Measurements from ENCODE around the gene PAGE5. TPM values are rescaled to one million over a fixed set of nuclear protein-coding genes. Genes with fewer than 3 reads are reported as not detected.

PAGE5 gene, protein sequence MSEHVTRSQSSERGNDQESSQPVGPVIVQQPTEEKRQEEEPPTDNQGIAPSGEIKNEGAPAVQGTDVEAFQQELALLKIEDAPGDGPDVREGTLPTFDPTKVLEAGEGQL
- total RNA-seq (2014; rRNA removed): not detected in 2 replicates
- not detected for polyA plus RNA-seq (2012)

DNA sequence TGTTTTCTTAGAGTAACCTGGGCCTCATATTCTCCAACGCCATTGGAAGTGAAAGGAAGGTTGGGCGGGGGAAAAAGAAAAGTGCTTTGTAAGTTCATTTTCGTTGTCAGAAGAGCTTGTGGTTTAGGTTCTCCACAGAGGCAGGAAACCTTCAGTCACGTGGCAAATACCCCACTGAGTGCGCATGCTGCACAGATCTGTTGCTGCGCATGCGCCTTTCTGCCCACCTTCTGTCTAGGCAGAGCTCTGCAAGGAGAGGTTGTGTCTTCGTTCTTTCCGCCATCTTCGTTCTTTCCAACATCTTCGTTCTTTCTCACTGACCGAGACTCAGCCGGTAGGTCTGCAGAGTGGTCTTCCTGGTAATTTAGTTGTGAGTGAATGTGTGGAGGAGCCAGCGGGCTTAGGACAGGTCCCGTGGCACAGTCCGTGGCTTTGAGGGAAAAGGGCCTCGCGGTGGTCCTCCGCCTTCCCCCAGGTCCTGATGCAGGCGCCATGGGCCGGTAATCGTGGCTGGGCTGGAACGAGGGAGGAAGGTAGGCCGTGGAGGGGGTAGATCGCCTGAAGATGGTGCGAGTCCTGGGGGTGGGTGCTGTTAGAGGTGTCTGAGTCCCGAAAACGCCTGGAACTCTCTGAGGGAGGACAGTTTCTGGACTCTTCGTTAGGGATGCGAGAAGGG is at the start of gene PAGE5:
PAGE5 (plus strand) TSS at position 228 of the 676 bp plus-strand sequence. CDS start 1,037 bp downstream, outside the sequence.
- no peak for DNase-seq (ENCODE audit: low read depth)

DNA sequence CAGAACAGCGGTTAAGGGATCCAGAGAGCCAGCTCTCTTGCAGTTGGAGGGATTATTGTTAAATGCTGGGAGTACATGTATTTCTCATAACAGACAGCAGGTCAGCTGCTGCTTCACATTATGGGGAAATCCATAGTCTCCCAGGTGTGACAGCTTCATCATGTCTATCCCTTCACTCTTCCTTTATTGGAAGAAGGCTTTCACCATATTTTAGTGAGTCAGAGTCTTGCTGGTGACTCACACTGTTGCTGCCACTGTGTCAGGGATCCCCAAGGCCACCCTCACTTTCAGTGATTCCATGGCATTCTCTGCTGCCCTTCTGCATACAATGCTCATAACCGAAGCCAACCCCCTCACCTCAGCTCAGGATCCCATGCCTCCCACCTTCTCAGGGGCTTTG is 32.9 kb upstream of the PAGE5 start:
- DNase-seq (ENCODE audit: low read depth): no peak

DNA sequence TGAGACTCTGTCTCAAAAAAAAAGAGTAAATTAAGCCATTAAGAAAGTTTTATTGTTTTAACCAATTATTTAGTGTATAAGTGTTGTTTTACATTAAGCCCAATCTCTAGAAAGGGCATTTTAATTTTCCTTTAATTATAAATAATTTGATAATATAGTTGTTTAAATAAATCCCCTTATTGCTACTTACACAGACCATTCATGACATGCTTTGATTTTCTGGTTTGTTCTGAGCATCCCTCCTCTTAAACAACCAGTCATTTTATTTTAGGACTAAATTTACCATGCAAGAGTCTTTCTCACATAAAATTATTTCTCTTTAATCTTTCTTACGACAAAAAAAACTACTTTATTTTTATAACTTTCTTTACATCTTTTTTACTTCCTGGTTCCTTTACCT is 23.5 kb upstream of the PAGE5 start:
- DNase-seq (ENCODE audit: low read depth): no peak

DNA sequence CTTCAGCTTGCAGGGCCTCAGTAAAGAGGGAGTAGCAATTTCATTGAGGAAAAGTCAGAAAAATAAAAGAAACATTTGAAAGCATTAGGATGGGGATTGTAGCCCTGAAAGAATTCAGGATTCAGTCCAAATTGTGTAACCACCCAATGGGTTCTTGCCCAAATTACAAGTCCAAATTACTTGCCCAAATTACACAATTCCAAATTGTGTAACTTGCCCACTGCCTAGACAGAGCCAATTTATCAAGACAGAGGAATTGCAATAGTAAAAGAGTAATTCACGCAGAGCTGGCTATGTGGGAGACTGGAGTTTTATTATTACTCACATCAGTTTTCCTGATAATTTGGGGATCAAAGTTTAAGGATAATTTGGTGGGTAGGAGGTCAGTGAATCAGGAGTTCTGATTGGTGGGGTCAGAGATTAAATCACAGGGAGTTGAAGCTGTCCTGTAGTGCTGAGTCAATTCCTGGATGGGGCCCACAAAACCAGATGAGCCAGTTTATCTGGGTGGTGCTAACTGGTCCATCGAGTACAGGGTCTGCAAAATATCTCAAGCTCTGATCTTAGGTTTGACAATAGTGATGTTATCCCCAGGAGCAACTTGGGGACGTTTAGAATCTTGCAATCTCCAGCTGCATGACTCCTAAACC is 18.1 kb upstream of the PAGE5 start:
- DNase-seq (ENCODE audit: low read depth): no peak

DNA sequence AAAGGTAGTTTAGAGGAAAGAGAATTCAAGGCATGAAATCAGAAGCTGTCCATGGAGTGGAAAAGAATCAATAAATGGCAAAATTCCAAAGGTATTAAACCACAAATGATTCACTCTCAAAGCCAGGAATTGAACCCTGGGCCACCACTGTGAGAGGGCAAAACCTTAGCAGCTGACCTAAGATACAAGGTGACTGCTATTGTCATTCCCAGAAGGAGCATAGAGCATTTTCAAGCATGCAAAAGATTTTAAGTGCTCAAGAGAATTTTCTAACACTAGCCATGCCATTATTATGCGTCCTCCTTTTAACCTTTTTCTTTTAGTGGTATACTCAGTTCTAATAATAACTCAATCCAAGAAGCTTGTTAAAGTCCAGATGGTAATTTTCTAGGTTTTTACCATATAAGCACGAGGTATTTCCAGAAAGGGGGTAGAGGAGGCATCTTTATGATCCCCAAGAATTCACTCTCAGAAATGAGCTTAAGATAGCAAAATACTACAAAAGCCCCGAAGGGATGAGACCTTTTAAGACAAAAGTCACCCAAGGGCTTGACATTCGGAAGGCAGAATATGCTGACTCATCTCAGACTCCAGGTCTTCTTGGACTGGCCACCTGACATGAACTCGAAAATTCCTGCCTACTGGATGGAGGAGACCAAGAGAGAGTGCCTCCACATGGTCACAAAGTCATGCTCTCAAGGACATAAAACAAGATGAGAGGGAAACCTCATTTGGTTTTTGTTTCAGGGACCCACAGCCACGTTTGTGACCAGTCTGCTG is 13.8 kb upstream of the PAGE5 start:
- no peak for DNase-seq (ENCODE audit: low read depth)

DNA sequence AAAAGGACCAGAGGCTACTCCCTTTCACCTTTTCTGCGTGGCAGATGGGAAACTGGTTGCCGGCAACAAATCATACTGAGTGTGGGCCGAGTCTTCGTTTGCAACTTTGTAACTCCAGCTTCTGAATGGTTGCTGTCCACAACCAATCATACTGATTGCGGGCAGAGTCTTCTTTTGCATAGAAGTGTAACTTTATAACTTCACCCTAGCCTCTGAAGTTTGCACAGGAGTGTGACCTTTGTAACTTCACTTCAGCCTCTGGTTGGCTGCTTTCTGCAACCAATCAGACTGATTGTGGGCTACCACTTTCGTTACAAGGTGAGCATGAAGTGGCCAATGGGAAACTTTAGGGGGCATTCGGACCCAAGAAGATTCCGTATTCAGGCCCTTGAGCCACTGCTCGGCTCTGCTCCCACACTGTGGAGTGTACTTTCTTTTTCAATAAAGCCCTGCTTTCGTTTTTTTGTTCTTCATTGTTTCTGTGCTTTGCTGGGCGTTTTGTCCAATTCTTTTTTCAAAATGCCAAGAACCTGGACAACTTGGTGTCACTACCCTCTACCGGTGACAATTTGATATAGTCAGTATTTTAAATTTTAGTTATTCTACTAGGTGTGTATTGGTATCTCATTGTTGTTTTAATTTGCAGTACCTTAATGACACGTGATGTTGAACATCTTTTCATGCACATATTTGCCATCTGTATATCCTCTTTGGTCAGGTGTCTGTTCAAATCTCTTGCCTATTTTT is 9.0 kb upstream of the PAGE5 start:
- no peak for DNase-seq (ENCODE audit: low read depth)

DNA sequence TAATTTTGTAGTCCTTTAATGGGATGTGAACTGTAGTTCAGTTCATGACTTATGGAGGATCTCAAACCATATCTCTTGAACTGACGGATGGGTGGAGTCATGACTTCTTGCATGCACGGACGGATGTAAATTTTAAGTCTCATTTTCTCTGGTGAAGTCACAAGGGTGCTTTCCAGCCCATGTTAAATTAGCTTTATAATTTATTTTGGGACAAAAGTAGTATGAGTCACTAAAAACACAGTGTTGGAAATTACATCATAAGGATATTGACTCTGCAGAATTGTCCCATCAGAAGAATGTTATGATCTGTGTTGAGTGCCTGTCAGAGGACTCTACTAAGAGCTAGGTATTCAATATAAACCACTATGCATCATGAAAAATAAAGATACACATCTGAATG is 6.8 kb upstream of the PAGE5 start:
- DNase-seq (ENCODE audit: low read depth): no peak

DNA sequence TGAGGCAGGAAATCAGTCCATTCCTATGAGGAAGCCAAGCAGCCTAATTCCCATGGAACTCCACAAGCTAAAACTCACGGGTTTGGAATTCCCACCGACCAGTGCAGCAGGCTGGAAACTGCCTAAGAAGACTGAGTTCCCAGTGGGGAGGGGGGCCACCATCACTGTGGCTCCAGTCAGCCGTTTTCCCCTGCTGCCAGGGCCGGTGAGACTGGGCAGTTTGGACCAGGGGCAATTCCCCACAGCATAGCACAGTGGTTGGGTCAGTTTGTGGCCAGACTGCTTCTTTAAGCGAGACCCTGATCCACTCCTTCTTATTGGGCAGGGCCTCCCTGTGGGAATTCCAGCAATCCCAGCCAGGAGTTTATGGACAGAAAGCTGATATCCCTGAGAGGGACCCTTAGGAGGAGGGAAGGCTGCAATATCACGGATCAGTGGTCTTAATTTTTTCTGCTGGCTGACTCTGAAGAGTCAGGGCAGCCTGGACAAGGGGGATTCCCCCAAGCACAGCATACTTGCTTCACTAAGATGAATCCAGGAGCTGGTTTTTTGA is 20.7 kb downstream of the PAGE5 start:
- DNase-seq (ENCODE audit: low read depth): no peak

DNA sequence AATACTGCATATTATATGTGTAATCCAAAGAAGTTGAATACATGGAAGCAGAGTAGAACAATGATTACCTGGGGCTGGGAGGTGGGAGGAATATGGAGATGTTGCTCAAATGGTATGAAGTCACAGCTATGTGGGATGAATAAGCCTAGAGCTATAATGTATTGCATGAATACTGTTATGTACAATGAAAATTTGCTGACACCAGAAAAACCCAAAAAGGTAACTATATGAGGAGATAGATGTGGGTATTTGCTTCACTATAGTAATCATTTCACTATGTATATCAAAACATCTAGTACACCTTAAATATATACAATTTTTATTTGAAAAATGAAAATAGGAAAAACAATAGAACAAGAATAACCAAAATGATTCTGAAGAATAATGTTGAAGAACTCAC is 33.4 kb downstream of the PAGE5 start:
- no peak for DNase-seq (ENCODE audit: low read depth)

DNA sequence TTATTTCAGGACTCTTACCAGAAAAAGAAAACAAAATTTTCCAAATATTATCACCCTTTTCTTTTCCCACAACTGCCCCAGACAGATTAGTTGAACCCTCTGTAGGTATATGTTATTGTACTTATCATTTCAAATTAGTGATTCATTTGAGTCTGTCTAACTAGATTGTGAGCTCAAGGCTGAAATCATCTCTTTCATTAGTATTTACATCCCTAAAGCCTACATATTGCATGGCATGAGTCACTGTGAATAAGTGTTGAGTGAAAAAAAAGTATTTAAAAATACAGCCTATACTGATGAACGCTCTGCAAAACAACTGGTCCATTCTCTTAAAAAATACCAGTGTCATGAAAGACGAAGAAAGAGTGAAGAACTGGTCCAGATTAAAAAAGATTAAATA is 40.7 kb downstream of the PAGE5 start:
- DNase-seq (ENCODE audit: low read depth): no peak

DNA sequence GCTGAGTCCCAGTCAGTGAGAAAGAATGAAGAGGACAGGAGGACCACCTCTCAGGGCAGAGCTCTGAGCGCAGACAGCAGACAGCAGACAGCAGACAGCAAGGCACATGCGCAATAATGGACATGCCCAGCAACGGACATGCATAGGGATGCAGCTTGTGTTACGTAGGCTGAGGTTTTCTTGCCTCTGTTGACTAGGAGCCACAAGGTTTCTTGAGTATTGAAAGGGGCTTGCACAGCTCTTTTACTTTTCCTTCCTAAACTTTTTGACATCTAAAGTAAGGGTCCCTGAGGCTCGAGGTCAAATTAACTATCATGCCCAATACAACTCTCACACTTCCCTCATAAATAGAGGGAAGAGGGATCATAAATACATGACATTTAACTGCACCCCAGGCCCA is 44.7 kb downstream of the PAGE5 start, which contains the start of gene PAGE3:
PAGE3 (minus strand) TSS at position 101 of the 400 bp plus-strand sequence. CDS start 1,013 bp downstream, outside the sequence.
- DNase-seq (ENCODE audit: low read depth): no peak

Other genes with a start within 250 kb of the PAGE5 start
- 0.26 TPM in 1 of 2 replicates, not detected in the other for gene PFKFB1, start 226.2 kb upstream of the PAGE5 start, total RNA-seq (2014; rRNA removed)
- gene APEX2, start 220.0 kb upstream of the PAGE5 start, total RNA-seq (2014; rRNA removed): 19.1 and 19.2 TPM in 2 replicates
- not detected in 2 replicates for gene ALAS2, start 189.4 kb upstream of the PAGE5 start, total RNA-seq (2014; rRNA removed)
- not detected in 2 replicates for gene PAGE2B, start 145.3 kb upstream of the PAGE5 start, total RNA-seq (2014; rRNA removed)
- not detected in 2 replicates for gene PAGE2, start 131.3 kb upstream of the PAGE5 start, total RNA-seq (2014; rRNA removed)
- gene PAGE3, start 44.6 kb downstream of the PAGE5 start, total RNA-seq (2014; rRNA removed): not detected in 2 replicates
- gene MAGEH1, start 231.8 kb downstream of the PAGE5 start, total RNA-seq (2014; rRNA removed): 14.8 and 19.9 TPM in 2 replicates